Body of pancreas (tissue), 4 donors: Measurements from ENCODE around the gene RPS19BP1.

Source experiments
- POLR2A ChIP-seq, 3 donors: fragments of 450-650 bp; IDR thresholded peaks; one replicate each; pipeline ENCODE4 v1.6.1; 2016; ENCODE audit warnings: antibody characterized with exemption in 3 of 3, mild to moderate bottlenecking in 2 of 3
- TF ChIP-seq, protein P1 (sequence below), 7 experiments: fragments of 450-650 bp in 4 of 7; fragments of 200-600 bp in 3 of 7; sonication (generic) in 3 of 7; IDR thresholded peaks; one replicate each; pipeline ENCODE4 v1.5.1; 2016 to 2019; ENCODE audit warnings: antibody characterized with exemption in 7 of 7

DNA sequence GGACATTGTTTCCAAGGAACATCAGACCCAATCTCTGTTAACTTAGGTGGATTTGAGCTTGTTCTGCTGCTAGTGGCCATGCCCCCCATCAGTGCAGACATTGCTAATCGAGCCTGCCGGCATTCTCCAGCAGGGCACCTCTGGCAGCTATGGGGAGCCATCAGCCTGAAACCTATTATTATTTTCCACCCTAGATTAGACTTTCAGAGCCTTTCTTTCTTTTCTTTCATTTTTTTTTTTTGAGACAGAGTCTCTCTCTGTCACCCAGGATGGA lies 42.9 kb upstream of the RPS19BP1 start:
- TF ChIP-seq, protein P1, sequence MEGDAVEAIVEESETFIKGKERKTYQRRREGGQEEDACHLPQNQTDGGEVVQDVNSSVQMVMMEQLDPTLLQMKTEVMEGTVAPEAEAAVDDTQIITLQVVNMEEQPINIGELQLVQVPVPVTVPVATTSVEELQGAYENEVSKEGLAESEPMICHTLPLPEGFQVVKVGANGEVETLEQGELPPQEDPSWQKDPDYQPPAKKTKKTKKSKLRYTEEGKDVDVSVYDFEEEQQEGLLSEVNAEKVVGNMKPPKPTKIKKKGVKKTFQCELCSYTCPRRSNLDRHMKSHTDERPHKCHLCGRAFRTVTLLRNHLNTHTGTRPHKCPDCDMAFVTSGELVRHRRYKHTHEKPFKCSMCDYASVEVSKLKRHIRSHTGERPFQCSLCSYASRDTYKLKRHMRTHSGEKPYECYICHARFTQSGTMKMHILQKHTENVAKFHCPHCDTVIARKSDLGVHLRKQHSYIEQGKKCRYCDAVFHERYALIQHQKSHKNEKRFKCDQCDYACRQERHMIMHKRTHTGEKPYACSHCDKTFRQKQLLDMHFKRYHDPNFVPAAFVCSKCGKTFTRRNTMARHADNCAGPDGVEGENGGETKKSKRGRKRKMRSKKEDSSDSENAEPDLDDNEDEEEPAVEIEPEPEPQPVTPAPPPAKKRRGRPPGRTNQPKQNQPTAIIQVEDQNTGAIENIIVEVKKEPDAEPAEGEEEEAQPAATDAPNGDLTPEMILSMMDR (IDR thresholded peaks at IDR 0.05) = no peak
- TF ChIP-seq POLR2A (IDR thresholded peaks at IDR 0.05) = no peak
